GM12878 (cell line): ENCODE data around the gene SMIM38. TPM values are rescaled to one million over a fixed set of nuclear protein-coding genes. Genes with fewer than 3 reads are reported as not detected.

Experiments used
- BCLAF1 ChIP-seq: fragments of 450-650 bp; IDR thresholded peaks from 2 replicates; pipeline ENCODE4 v1.6.1; 2017; ENCODE audit warnings: antibody characterized with exemption, mild to moderate bottlenecking, moderate library complexity
- CUX1 ChIP-seq: IDR thresholded peaks from 2 replicates; pipeline ENCODE4 v1.6.1; 2012; ENCODE audit warnings: improper control_type of control experiment, low read depth, low read length; ENCODE audit not compliant: insufficient replicate concordance
- HCFC1 ChIP-seq: fragments of 150-350 bp; IDR thresholded peaks from 2 replicates; pipeline ENCODE4 v1.6.1; 2014; ENCODE audit warnings: low read length
- TCF3 ChIP-seq: IDR thresholded peaks from 2 replicates; pipeline ENCODE4 v1.6.1; 2012; ENCODE audit warnings: low read depth, mild to moderate bottlenecking, low read length, borderline replicate concordance; ENCODE audit not compliant: insufficient read depth
- polyA plus RNA-seq, 11 experiments: library from polyadenylated mRNA; depleted of rRNA in 4 of 11; unstranded in 6 of 11; stranded (reverse) in 5 of 11; fragments of >200 nt; fragmentation: Nextera tagmentation in 4 of 11; fragmentation: Illumina TruSeq in 1 of 11; extraction: Ambion mirVana in 4 of 11; extraction: Trizol in 1 of 11; gene quantifications; 1 replicate in 1 of 11; 2 replicates in 10 of 11; pipeline versions ENCODE4 v1.2.1 to v1.2.3, GENCODE V29; 2011 to 2016; ENCODE audit warnings: inconsistent platforms in 2 of 11, missing spikeins in 2 of 11, low read depth in 1 of 11
- total RNA-seq, 4 experiments: library from RNA; depleted of rRNA in 3 of 4; stranded (reverse); fragments of >200 nt in 3 of 4; fragmentation: Illumina TruSeq in 1 of 4; extraction: Trizol in 1 of 4; gene quantifications; 2 replicates each; pipeline versions ENCODE4 v1.2.1 to v1.2.3, GENCODE V29; 2013 to 2021

Gene SMIM38
- total and polyA plus RNA-seq, 10 of the 15 experiments (the other 5 are each of a cell fraction or from before 2014, with no cell fraction given), result 0.15 to 5.0 (median 2.1) TPM; not detected in 1

- TF ChIP-seq CUX1 (no peak), HCFC1 (no peak), TCF3 (no peak), BCLAF1 (no peak)
These were observed 34.7 kb upstream of the SMIM38 start (continued) for GRCh38 chr11:69121021-69121420.
